HepG2 (cell line): ENCODE results near the gene CLIC1. TPM values are rescaled to one million over a fixed set of nuclear protein-coding genes. Genes with fewer than 3 reads are reported as not detected.

Source experiments
- ATAC-seq: fragments of 200-7000 bp; cut with Tn5 transposase; 3 replicates; pipeline ENCODE4 v1.9.1; 2020; ENCODE audit warnings: mild to moderate bottlenecking, moderate library complexity
- BruUV-seq: library from RNA; stranded (reverse); fragments of 400-500 nt; replicated peaks from 2 replicates; lab custom pipeline; 2021; lab: Mats Ljungman, UMichigan
- CTCF ChIA-PET: fragments of 300-600 bp; formaldehyde crosslinking; extraction: SDS; loops from one replicate; lab custom pipeline; 2021; ENCODE audit warnings: low total read pairs, inconsistent platforms, low intra/inter-chr PET ratio; lab: Yijun Ruan, JAX
- POLR2A ChIA-PET: fragments of 350-600 bp; sonication (Branson Sonifier 250); formaldehyde crosslinking; loops from one replicate; lab custom pipeline; 2020; ENCODE audit warnings: antibody characterized with exemption, inconsistent platforms; lab: Yijun Ruan, JAX
- DNase-seq: peaks from one replicate; pipeline ENCODE4 v3.0.0-alpha.2; 2015; ENCODE audit warnings: low spot score
- FAIRE-seq: peaks from 3 replicates; lab custom pipeline; 2011; peaks lifted over from hg19 to GRCh38; lab: Jason Lieb, UNC
- H2AFZ ChIP-seq: one replicate; pipeline ENCODE4 v1.6.1; 2011; ENCODE audit warnings: low read length, inconsistent platforms
- H3K27ac ChIP-seq: fragments of 300-600 bp; 3 replicates; pipeline ENCODE4 v1.8.0; 2011; ENCODE audit warnings: mixed run types, mild to moderate bottlenecking, mixed read lengths, low read length, inconsistent platforms; ENCODE audit not compliant: insufficient read depth; ENCODE audit errors: extremely low read length
- H3K27me3 ChIP-seq, 2 experiments: fragments of 200-600 bp in 1 of 2; 2 replicates in 1 of 2; 3 replicates in 1 of 2; pipeline versions ENCODE4 v1.6.0 to v1.8.0; 2011; ENCODE audit warnings: low read length in 2 of 2, mild to moderate bottlenecking in 2 of 2, moderate library complexity in 2 of 2, inconsistent platforms in 1 of 2; ENCODE audit not compliant: insufficient read depth in 2 of 2, control insufficient read depth in 1 of 2
- H3K36me3 ChIP-seq, 2 experiments: fragments of 200-600 bp in 1 of 2; replicated peaks in 1 of 2; 2 replicates in 1 of 2; 3 replicates in 1 of 2; pipeline versions ENCODE4 v1.5.1 to v1.8.0; 2011; ENCODE audit warnings: low read length in 2 of 2, inconsistent platforms in 1 of 2; ENCODE audit not compliant: insufficient read depth in 2 of 2, control insufficient read depth in 1 of 2
- H3K4me1 ChIP-seq: 2 replicates; pipeline ENCODE4 v1.5.1; 2012; ENCODE audit warnings: low read length, inconsistent platforms; ENCODE audit not compliant: insufficient read depth
- H3K4me2 ChIP-seq: 2 replicates; pipeline ENCODE4 v1.6.0; 2011; ENCODE audit warnings: low read depth, low read length, inconsistent platforms
- H3K4me3 ChIP-seq, 3 experiments: fragments of 200-600 bp in 1 of 3; sonication (generic), shearing (Covaris generic) in 1 of 3; replicated peaks in 1 of 3; 2 replicates each; pipeline ENCODE4 v1.5.1; 2011 to 2016; ENCODE audit warnings: low read length in 3 of 3, inconsistent platforms in 2 of 3, low read depth in 2 of 3, mild to moderate bottlenecking in 2 of 3, control low read depth in 1 of 3, mixed read lengths in 1 of 3; ENCODE audit not compliant: insufficient read depth in 1 of 3
- H3K79me2 ChIP-seq: one replicate; pipeline ENCODE4 v1.6.1; 2011; ENCODE audit warnings: low read length, inconsistent platforms; ENCODE audit not compliant: insufficient read depth
- H3K9ac ChIP-seq: 2 replicates; pipeline ENCODE4 v1.6.0; 2011; ENCODE audit warnings: mild to moderate bottlenecking, low read depth, low read length, inconsistent platforms; ENCODE audit not compliant: insufficient read depth
- H3K9me3 ChIP-seq: 2 replicates; pipeline ENCODE4 v1.5.1; 2012; ENCODE audit warnings: mild to moderate bottlenecking, low read length
- H4K20me1 ChIP-seq: 2 replicates; pipeline ENCODE4 v1.6.0; 2011; ENCODE audit warnings: inconsistent platforms, mild to moderate bottlenecking, low read length, moderate library complexity; ENCODE audit not compliant: insufficient read depth
- ATAD3A ChIP-seq: sonication (generic); formaldehyde crosslinking; IDR thresholded peaks from 2 replicates; pipeline ENCODE4 v1.4.0; 2020; ENCODE audit warnings: missing genetic modification reagents
- BRF2 ChIP-seq: sonication (generic); formaldehyde crosslinking; IDR thresholded peaks from 2 replicates; pipeline ENCODE4 v1.8.1; 2022; ENCODE audit warnings: mild to moderate bottlenecking, missing genetic modification reagents
- ELF3 ChIP-seq: IDR thresholded peaks from 2 replicates; pipeline ENCODE4 v1.6.1; 2016; ENCODE audit warnings: missing genetic modification reagents, missing compliant biosample characterization
- FOSL1 ChIP-seq: sonication (generic); formaldehyde crosslinking; IDR thresholded peaks from 2 replicates; pipeline ENCODE4 v1.9.0; 2021; ENCODE audit warnings: missing genetic modification reagents, borderline replicate concordance
- LRRFIP1 ChIP-seq: sonication (generic); formaldehyde crosslinking; conservative IDR thresholded peaks from 2 replicates; pipeline ENCODE4 v1.4.0; 2020; ENCODE audit warnings: missing genetic modification reagents
- NFKB2 ChIP-seq: sonication (generic); formaldehyde crosslinking; IDR thresholded peaks from 2 replicates; pipeline ENCODE4 v1.4.0; 2020; ENCODE audit warnings: missing genetic modification reagents, borderline replicate concordance
- NFYB ChIP-seq: sonication (generic); formaldehyde crosslinking; IDR thresholded peaks from 2 replicates; pipeline ENCODE4 v1.4.0; 2020; ENCODE audit warnings: missing genetic modification reagents
- NKX3-1 ChIP-seq: sonication (generic); formaldehyde crosslinking; IDR thresholded peaks from 2 replicates; pipeline ENCODE4 v1.5.0; 2020; ENCODE audit warnings: missing genetic modification reagents
- SKI ChIP-seq: fragments of 450-650 bp; IDR thresholded peaks from one replicate; pipeline ENCODE4 v1.6.1; 2018; ENCODE audit warnings: mild to moderate bottlenecking; ENCODE audit not compliant: partially characterized antibody
- TP53 ChIP-seq: sonication (generic); formaldehyde crosslinking; conservative IDR thresholded peaks from 2 replicates; pipeline ENCODE4 v1.4.0; 2020; ENCODE audit warnings: missing genetic modification reagents
- ZNF136 ChIP-seq: sonication (generic); formaldehyde crosslinking; IDR thresholded peaks from 2 replicates; pipeline ENCODE4 v1.8.1; 2022; ENCODE audit warnings: low read depth, mild to moderate bottlenecking, moderate library complexity, missing genetic modification reagents
- ZNF333 ChIP-seq: sonication (generic); formaldehyde crosslinking; IDR thresholded peaks from 2 replicates; pipeline ENCODE4 v1.4.0; 2020; ENCODE audit warnings: mild to moderate bottlenecking, missing genetic modification reagents, borderline replicate concordance
- ZNF354B ChIP-seq: sonication (generic); formaldehyde crosslinking; IDR thresholded peaks from 2 replicates; pipeline ENCODE4 v1.8.0; 2022; ENCODE audit warnings: mild to moderate bottlenecking, missing genetic modification reagents
- WGBS: methylation state at CpG from one replicate; pipeline ENCODE4 v1.1.6; 2017; ENCODE audit warnings: low lambda C conversion rate; 5-methylcytosine and 5-hydroxymethylcytosine counted together
- in situ Hi-C: cut with HindIII; loops from 2 replicates; pipeline ENCODE4 v1.10.0; 2017; ENCODE audit warnings: low pct_unique_long_range_greater_than_20kb; ENCODE audit not compliant: extremely low pct_ligation_motif_present
- intact Hi-C: fragments of 100-400 bp; cut with micrococcal nuclease; formaldehyde crosslinking; loops from one replicate; pipeline ENCODE4 v1.10.0; 2022; ENCODE audit not compliant: unreplicated experiment
- polyA plus RNA-seq, 8 experiments: library from polyadenylated mRNA; depleted of rRNA in 3 of 8; stranded (reverse) in 7 of 8; unstranded in 1 of 8; fragments of >200 nt; fragmentation: Illumina TruSeq in 4 of 8; extraction: Trizol in 4 of 8; gene quantifications; 2 replicates each; pipeline versions ENCODE4 v1.2.1 to v1.2.3, GENCODE V29; 2011 to 2016; ENCODE audit warnings: low read depth in 4 of 8, missing spikeins in 1 of 8, mixed read lengths in 1 of 8; ENCODE audit not compliant: insufficient read depth in 1 of 8
- total RNA-seq, 5 experiments: library from RNA; depleted of rRNA; stranded (reverse); fragments of >200 nt; fragmentation: Illumina TruSeq; extraction: Trizol; gene quantifications; 2 replicates each; pipeline ENCODE4 v1.2.3, GENCODE V29; 2016; ENCODE audit warnings: low read depth in 1 of 5
- TF ChIP-seq, protein P1 (sequence below), 2 experiments: sonication (generic) in 1 of 2; formaldehyde crosslinking in 1 of 2; IDR thresholded peaks; 2 replicates each; pipeline versions ENCODE4 v1.4.0 to v1.6.1; 2016 to 2020; ENCODE audit warnings: borderline replicate concordance in 1 of 2, low read depth in 1 of 2, mild to moderate bottlenecking in 1 of 2, missing genetic modification reagents in 1 of 2
- TF ChIP-seq, protein P2 (sequence below): sonication (generic); formaldehyde crosslinking; IDR thresholded peaks from 2 replicates; pipeline ENCODE4 v1.4.0; 2020; ENCODE audit warnings: missing genetic modification reagents, mild to moderate bottlenecking, borderline replicate concordance

CLIC1 gene
- total and polyA plus RNA-seq, 2 of the 13 experiments (the other 11 are each of a cell fraction or from before 2014, with no cell fraction given), result 602 to 891 TPM

GRCh38 chr6:31720196-31720770 lies 16.0 kb downstream of the CLIC1 start:
- no peak overlapping the region for H3K4me2 ChIP-seq
- TF ChIP-seq NFYB (CRISPR knock-in tag) (no peak), NKX3-1 (CRISPR knock-in tag) (no peak), ZNF354B (CRISPR knock-in tag) (no peak), FOSL1 (CRISPR knock-in tag) (no peak), NFKB2 (CRISPR knock-in tag) (no peak), SKI (no peak), TP53 (CRISPR knock-in tag) (no peak), ZNF136 (CRISPR knock-in tag) (no peak), ZNF333 (CRISPR knock-in tag) (no peak), ELF3 (CRISPR knock-in tag) (no peak), ATAD3A (CRISPR knock-in tag) (no peak), BRF2 (CRISPR knock-in tag) (no peak), LRRFIP1 (no peak)
- TF ChIP-seq, protein P1, sequence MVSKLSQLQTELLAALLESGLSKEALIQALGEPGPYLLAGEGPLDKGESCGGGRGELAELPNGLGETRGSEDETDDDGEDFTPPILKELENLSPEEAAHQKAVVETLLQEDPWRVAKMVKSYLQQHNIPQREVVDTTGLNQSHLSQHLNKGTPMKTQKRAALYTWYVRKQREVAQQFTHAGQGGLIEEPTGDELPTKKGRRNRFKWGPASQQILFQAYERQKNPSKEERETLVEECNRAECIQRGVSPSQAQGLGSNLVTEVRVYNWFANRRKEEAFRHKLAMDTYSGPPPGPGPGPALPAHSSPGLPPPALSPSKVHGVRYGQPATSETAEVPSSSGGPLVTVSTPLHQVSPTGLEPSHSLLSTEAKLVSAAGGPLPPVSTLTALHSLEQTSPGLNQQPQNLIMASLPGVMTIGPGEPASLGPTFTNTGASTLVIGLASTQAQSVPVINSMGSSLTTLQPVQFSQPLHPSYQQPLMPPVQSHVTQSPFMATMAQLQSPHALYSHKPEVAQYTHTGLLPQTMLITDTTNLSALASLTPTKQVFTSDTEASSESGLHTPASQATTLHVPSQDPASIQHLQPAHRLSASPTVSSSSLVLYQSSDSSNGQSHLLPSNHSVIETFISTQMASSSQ (IDR thresholded peaks at IDR 0.05; ENCODE audit: low read depth), result no peak
- TF ChIP-seq, protein P1 (CRISPR knock-in tag; IDR thresholded peaks at IDR 0.05; ENCODE audit: borderline replicate concordance), result no peak
- TF ChIP-seq, protein P2, sequence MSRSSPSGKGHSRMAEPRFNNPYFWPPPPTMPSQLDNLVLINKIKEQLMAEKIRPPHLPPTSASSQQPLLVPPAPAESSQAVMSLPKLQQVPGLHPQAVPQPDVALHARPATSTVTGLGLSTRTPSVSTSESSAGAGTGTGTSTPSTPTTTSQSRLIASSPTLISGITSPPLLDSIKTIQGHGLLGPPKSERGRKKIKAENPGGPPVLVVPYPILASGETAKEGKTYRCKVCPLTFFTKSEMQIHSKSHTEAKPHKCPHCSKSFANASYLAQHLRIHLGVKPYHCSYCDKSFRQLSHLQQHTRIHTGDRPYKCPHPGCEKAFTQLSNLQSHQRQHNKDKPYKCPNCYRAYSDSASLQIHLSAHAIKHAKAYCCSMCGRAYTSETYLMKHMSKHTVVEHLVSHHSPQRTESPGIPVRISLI (CRISPR knock-in tag), result no peak

More at GRCh38 chr6:31720196-31720770, 16.0 kb downstream of the CLIC1 start:
- Histone ChIP-seq H3K4me3 (no peak overlapping the region), H3K9me3 (no peaks in the 10 kb centered on the region), H3K9ac (no peak overlapping the region), H3K36me3 (no peaks in the 10 kb centered on the region), H3K27me3 (peaks cover 5 to 39% of the 10 kb centered on the region in 2 experiments; a peak in 4 of 5 replicates), H3K4me1 (peaks cover 9% of the 10 kb centered on the region), H2AFZ (no peak overlapping the region), H4K20me1 (no peaks in the 10 kb centered on the region), H3K79me2 (no peaks in the 10 kb centered on the region), H3K27ac (no peak overlapping the region)
- intact Hi-C loops, result no loop called here
- no peak for DNase-seq
- no peak for ATAC-seq
- WGBS, result 24% methylated on average over 5 of the region's 5 CpGs
- in situ Hi-C loops, result no loop called here
- POLR2A ChIA-PET, result interaction anchor here (1.0 kb wide), 3 partner anchors 17 to 46 kb away, joined by 3 read pairs; partner anchors contain the start of gene ABHD16A
- no TSS peak for BruUV-seq
- FAIRE-seq, result no peak
- CTCF ChIA-PET, result no interaction called here
